AG10803 (cell line): ENCODE measurements around the gene CASKIN2.

Experiments
- DNase-seq: peaks from one replicate; pipeline ENCODE4 v3.0.0; 2010; ENCODE audit warnings: low read depth
- H3K4me3 ChIP-seq: 2 replicates; pipeline ENCODE4 v1.5.1; 2011; ENCODE audit warnings: mild to moderate bottlenecking, low read length, control low read depth
- CTCF ChIP-seq: conservative IDR thresholded peaks from 2 replicates; pipeline ENCODE4 v1.5.1; 2011; ENCODE audit warnings: mild to moderate bottlenecking, low read length, control low read depth, inconsistent platforms

The CASKIN2 gene

GRCh38 chr17:75475144-75475835 is 40.0 kb downstream of the CASKIN2 start:
- no peak for TF ChIP-seq CTCF
- no peak overlapping the region for H3K4me3 ChIP-seq
- DNase-seq, result no peak

GRCh38 chr17:75474736-75475135 is 40.6 kb downstream of the CASKIN2 start:
- DNase-seq, result no peak
- no peak overlapping the region for H3K4me3 ChIP-seq
- TF ChIP-seq CTCF, result no peak

GRCh38 chr17:75473246-75473645 is 42.1 kb downstream of the CASKIN2 start:
- TF ChIP-seq CTCF, result no peak
- DNase-seq, result no peak
- H3K4me3 ChIP-seq, result no peak overlapping the region

- DNase-seq, result no peak
- H3K4me3 ChIP-seq, result no peak overlapping the region
- no peak for TF ChIP-seq CTCF
These were observed 43.2 kb downstream of the CASKIN2 start for GRCh38 chr17:75472119-75472518.

GRCh38 chr17:75471207-75471606 is 44.1 kb downstream of the CASKIN2 start:
- no peak for DNase-seq
- no peak for TF ChIP-seq CTCF
- no peak overlapping the region for H3K4me3 ChIP-seq

GRCh38 chr17:75468779-75469373 is 46.5 kb downstream of the CASKIN2 start:
- H3K4me3 ChIP-seq, result no peak overlapping the region
- TF ChIP-seq CTCF, result no peak
- no peak for DNase-seq

GRCh38 chr17:75468291-75468754 is 47.0 kb downstream of the CASKIN2 start:
- H3K4me3 ChIP-seq, result no peak overlapping the region

More at GRCh38 chr17:75468291-75468754, 47.0 kb downstream of the CASKIN2 start:
- peak; percentile 6 for DNase-seq
- TF ChIP-seq CTCF, result no peak
